WTC11 (cell line): ENCODE data around the gene MMP24. TPM values are rescaled to one million over a fixed set of nuclear protein-coding genes. Genes with fewer than 3 reads are reported as not detected.

ENCODE experiments used
- ATAC-seq: fragments of 200-7000 bp; cut with Tn5 transposase; 2 replicates; pipeline ENCODE4 v1.10.0; 2021; ENCODE audit warnings: mild to moderate bottlenecking, moderate library complexity
- CTCF ChIA-PET: fragments of 300-600 bp; sonication (Branson Sonifier 250); formaldehyde crosslinking; loops from one replicate; lab custom pipeline; 2021; ENCODE audit warnings: antibody characterized with exemption; lab: Charles Lee
- POLR2A ChIA-PET: fragments of 350-600 bp; sonication (Branson Sonifier 250); formaldehyde crosslinking; loops from one replicate; lab custom pipeline; 2021; ENCODE audit warnings: antibody characterized with exemption; lab: Charles Lee
- DNase-seq: peaks from one replicate; pipeline ENCODE4 v3.0.0; 2021; ENCODE audit warnings: low spot score
- H3K27ac Mint-ChIP-seq: 2 replicates; pipeline ENCODE4 v1.8.0; 2021; ENCODE audit warnings: mixed read lengths
- H3K27me3 Mint-ChIP-seq: 2 replicates; pipeline ENCODE4 v1.8.0; 2021; ENCODE audit warnings: low read depth, mild to moderate bottlenecking, moderate library complexity, mixed read lengths
- H3K36me3 Mint-ChIP-seq: 2 replicates; pipeline ENCODE4 v1.8.0; 2021; ENCODE audit warnings: mixed read lengths
- H3K4me1 Mint-ChIP-seq: 2 replicates; pipeline ENCODE4 v1.8.0; 2022; ENCODE audit warnings: mixed read lengths
- H3K4me3 Mint-ChIP-seq: 2 replicates; pipeline ENCODE4 v1.8.0; 2021; ENCODE audit warnings: mild to moderate bottlenecking, moderate library complexity, mixed read lengths
- H3K9me3 Mint-ChIP-seq: 2 replicates; pipeline ENCODE4 v1.8.0; 2021; ENCODE audit warnings: mixed read lengths
- CREM ChIP-seq: sonication (generic); formaldehyde crosslinking; IDR thresholded peaks from 2 replicates; pipeline ENCODE4 v1.8.1; 2022; ENCODE audit warnings: mild to moderate bottlenecking, missing genetic modification reagents, moderate library complexity
- ETV6 ChIP-seq: sonication (generic); formaldehyde crosslinking; IDR thresholded peaks from 2 replicates; pipeline ENCODE4 v1.8.1; 2022; ENCODE audit warnings: mild to moderate bottlenecking, missing genetic modification reagents
- GABPB1 ChIP-seq: sonication (generic); formaldehyde crosslinking; IDR thresholded peaks from 2 replicates; pipeline ENCODE4 v1.8.1; 2023; ENCODE audit warnings: mild to moderate bottlenecking, missing genetic modification reagents
- IRF2 ChIP-seq: sonication (generic); formaldehyde crosslinking; IDR thresholded peaks from 2 replicates; pipeline ENCODE4 v1.8.0; 2022; ENCODE audit warnings: low read depth, missing genetic modification reagents, borderline replicate concordance
- NR2C2 ChIP-seq: sonication (generic); formaldehyde crosslinking; IDR thresholded peaks from 2 replicates; pipeline ENCODE4 v1.8.0; 2022; ENCODE audit warnings: mild to moderate bottlenecking, missing genetic modification reagents
- RELA ChIP-seq: sonication (generic); formaldehyde crosslinking; IDR thresholded peaks from 2 replicates; pipeline ENCODE4 v1.8.1; 2022; ENCODE audit warnings: missing genetic modification reagents, mild to moderate bottlenecking, borderline replicate concordance
- RORB ChIP-seq: fragments of 250-450 bp; sonication (Bioruptor Pico); IDR thresholded peaks from 2 replicates; pipeline ENCODE4 v1.9.0; 2021; ENCODE audit warnings: mild to moderate bottlenecking
- SOX15 ChIP-seq: fragments of 250-450 bp; sonication (Bioruptor Pico); IDR thresholded peaks from 2 replicates; pipeline ENCODE4 v1.9.0; 2021; ENCODE audit warnings: mild to moderate bottlenecking
- ZNF416 ChIP-seq: fragments of 250-450 bp; sonication (Bioruptor Pico); IDR thresholded peaks from 2 replicates; pipeline ENCODE4 v1.9.0; 2021; ENCODE audit warnings: mild to moderate bottlenecking, inconsistent platforms
- total RNA-seq: library from RNA; stranded (reverse); gene quantifications from 3 replicates; pipeline ENCODE4 v1.2.3, GENCODE V29; 2021
- TF ChIP-seq, protein P1 (sequence below): fragments of 250-450 bp; sonication (Bioruptor Pico); IDR thresholded peaks from 2 replicates; pipeline ENCODE4 v1.9.0; 2021; ENCODE audit warnings: mild to moderate bottlenecking
- TF ChIP-seq, protein P2 (sequence below): sonication (generic); formaldehyde crosslinking; IDR thresholded peaks from 2 replicates; pipeline ENCODE4 v1.8.0; 2022; ENCODE audit warnings: mild to moderate bottlenecking, missing genetic modification reagents
- TF ChIP-seq, protein P3 (sequence below): sonication (generic); formaldehyde crosslinking; IDR thresholded peaks from 2 replicates; pipeline ENCODE4 v1.8.1; 2023; ENCODE audit warnings: mild to moderate bottlenecking, missing genetic modification reagents, moderate library complexity
- TF ChIP-seq, protein P4 (sequence below): sonication (generic); formaldehyde crosslinking; IDR thresholded peaks from 2 replicates; pipeline ENCODE4 v1.8.0; 2023; ENCODE audit warnings: mild to moderate bottlenecking, missing genetic modification reagents
- TF ChIP-seq, protein P5 (sequence below): fragments of 250-450 bp; sonication (Bioruptor Pico); IDR thresholded peaks from 2 replicates; pipeline ENCODE4 v1.9.0; 2021; ENCODE audit warnings: moderate library complexity, mild to moderate bottlenecking, inconsistent platforms, borderline replicate concordance
- TF ChIP-seq, protein P6 (sequence below): sonication (generic); formaldehyde crosslinking; IDR thresholded peaks from 2 replicates; pipeline ENCODE4 v1.8.0; 2022; ENCODE audit warnings: mild to moderate bottlenecking, missing genetic modification reagents
- TF ChIP-seq, protein P7 (sequence below): sonication (generic); formaldehyde crosslinking; IDR thresholded peaks from 2 replicates; pipeline ENCODE4 v1.8.0; 2023; ENCODE audit warnings: missing genetic modification reagents

Gene MMP24
- total RNA-seq, 1 experiment from 2014 or later: 16.8 TPM

DNA sequence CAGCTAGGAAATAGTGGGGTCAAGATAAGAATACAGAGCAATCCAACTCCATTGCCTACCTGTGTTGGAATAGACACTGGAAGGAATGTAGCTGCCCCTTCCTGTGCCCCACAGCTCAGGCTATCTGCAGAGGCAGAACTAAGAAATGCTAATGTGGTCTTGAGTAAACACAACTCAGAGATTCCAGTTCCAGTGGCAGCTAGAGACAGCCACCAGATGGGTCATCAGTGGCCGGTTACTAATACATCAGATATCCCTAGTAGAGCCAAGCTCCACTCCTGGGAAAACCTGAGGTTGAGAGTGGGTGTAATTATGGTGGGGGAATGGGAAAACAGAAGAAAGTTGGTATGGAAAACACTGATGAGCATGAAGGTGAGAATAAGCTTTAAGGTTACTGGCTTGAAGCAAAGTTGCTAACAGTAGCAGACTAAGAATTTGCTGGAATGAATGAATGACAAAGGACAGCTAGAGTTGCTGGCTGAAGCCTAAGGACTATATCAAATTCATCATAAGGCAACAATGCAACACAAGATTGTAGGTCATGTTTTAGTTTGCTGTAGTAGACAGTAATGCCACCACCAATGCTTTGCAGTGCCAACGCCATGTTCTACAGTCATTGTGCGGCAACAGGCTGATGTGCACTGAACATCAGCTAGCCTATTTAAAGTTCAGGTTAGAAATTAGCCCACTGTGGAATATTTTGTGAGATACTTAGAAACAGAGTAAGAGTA is 94.1 kb downstream of the MMP24 start:
- TF ChIP-seq GABPB1: 0 out of 2 replicates have a peak, but pooled peaks have one; percentile 40
- TF ChIP-seq, protein P1, sequence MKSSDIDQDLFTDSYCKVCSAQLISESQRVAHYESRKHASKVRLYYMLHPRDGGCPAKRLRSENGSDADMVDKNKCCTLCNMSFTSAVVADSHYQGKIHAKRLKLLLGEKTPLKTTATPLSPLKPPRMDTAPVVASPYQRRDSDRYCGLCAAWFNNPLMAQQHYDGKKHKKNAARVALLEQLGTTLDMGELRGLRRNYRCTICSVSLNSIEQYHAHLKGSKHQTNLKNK (CRISPR knock-in tag): no peak
- H3K4me1 Mint-ChIP-seq: peaks cover 11% of the 10 kb centered on the region
- H3K4me3 Mint-ChIP-seq: no peak overlapping the region
- ChIA-PET POLR2A (no interaction called here), CTCF (interaction anchor here (0.9 to 3.5 kb wide), 8 partner anchors 9 to 224 kb away, joined by 3 to 38 read pairs (median 4); partner anchors contain the start of gene CEP250)
- DNase-seq (no peak), ATAC-seq (peak; percentile 39)
- no peaks in the 10 kb centered on the region for H3K36me3 Mint-ChIP-seq
- H3K27me3 Mint-ChIP-seq: no peaks in the 10 kb centered on the region
- H3K27ac Mint-ChIP-seq: peak overlapping the region; percentile 61; the same call in 1 of the 2 replicates
- no peaks in the 10 kb centered on the region for H3K9me3 Mint-ChIP-seq

DNA sequence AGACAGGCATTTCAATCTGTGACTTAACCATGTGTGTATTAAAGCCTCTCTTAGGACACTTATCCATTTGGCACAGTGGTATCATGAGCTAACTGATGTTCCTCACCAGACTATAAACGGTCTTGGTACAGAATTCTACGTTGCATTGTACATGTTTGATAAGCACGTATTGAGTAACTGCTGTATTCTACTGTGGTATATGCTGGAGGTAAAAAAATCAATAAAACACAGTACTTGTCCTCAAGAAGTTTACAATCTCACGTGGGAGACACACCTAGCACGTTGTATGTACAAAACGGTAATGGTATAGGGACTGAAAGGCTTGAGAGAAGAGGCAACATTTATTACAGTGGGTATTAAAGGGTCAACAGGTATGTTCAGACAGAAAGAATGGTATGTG is 98.9 kb downstream of the MMP24 start:
- POLR2A ChIA-PET: interaction anchor here (0.6 kb wide), 2 partner anchors 160 to 322 kb away, joined by 3 to 5 read pairs; no protein-coding TSS in a partner anchor
- ATAC-seq (no peak), DNase-seq (no peak)
- no peaks in the 10 kb centered on the region for H3K27me3 Mint-ChIP-seq
- H3K9me3 Mint-ChIP-seq: no peaks in the 10 kb centered on the region
- H3K4me1 Mint-ChIP-seq: peaks cover 17% of the 10 kb centered on the region
- no peaks in the 10 kb centered on the region for H3K36me3 Mint-ChIP-seq
- CTCF ChIA-PET: interaction anchor here (0.7 to 1.4 kb wide), 3 partner anchors 18 to 666 kb away, joined by 3 read pairs; no protein-coding TSS in a partner anchor
- H3K27ac Mint-ChIP-seq: peak overlapping the region; percentile 33; the same call in 1 of the 2 replicates
- TF ChIP-seq RELA (no peak), ETV6 (no peak), ZNF416 (CRISPR knock-in tag) (no peak), IRF2 (CRISPR knock-in tag) (no peak), SOX15 (CRISPR knock-in tag) (no peak), NR2C2 (no peak), RORB (CRISPR knock-in tag) (no peak), CREM (CRISPR knock-in tag) (no peak)
- TF ChIP-seq, protein P2, sequence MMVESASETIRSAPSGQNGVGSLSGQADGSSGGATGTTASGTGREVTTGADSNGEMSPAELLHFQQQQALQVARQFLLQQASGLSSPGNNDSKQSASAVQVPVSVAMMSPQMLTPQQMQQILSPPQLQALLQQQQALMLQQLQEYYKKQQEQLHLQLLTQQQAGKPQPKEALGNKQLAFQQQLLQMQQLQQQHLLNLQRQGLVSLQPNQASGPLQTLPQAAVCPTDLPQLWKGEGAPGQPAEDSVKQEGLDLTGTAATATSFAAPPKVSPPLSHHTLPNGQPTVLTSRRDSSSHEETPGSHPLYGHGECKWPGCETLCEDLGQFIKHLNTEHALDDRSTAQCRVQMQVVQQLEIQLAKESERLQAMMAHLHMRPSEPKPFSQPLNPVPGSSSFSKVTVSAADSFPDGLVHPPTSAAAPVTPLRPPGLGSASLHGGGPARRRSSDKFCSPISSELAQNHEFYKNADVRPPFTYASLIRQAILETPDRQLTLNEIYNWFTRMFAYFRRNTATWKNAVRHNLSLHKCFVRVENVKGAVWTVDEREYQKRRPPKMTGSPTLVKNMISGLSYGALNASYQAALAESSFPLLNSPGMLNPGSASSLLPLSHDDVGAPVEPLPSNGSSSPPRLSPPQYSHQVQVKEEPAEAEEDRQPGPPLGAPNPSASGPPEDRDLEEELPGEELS (CRISPR knock-in tag): no peak
- TF ChIP-seq, protein P3, sequence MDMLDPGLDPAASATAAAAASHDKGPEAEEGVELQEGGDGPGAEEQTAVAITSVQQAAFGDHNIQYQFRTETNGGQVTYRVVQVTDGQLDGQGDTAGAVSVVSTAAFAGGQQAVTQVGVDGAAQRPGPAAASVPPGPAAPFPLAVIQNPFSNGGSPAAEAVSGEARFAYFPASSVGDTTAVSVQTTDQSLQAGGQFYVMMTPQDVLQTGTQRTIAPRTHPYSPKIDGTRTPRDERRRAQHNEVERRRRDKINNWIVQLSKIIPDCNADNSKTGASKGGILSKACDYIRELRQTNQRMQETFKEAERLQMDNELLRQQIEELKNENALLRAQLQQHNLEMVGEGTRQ: no peak
- TF ChIP-seq, protein P4, sequence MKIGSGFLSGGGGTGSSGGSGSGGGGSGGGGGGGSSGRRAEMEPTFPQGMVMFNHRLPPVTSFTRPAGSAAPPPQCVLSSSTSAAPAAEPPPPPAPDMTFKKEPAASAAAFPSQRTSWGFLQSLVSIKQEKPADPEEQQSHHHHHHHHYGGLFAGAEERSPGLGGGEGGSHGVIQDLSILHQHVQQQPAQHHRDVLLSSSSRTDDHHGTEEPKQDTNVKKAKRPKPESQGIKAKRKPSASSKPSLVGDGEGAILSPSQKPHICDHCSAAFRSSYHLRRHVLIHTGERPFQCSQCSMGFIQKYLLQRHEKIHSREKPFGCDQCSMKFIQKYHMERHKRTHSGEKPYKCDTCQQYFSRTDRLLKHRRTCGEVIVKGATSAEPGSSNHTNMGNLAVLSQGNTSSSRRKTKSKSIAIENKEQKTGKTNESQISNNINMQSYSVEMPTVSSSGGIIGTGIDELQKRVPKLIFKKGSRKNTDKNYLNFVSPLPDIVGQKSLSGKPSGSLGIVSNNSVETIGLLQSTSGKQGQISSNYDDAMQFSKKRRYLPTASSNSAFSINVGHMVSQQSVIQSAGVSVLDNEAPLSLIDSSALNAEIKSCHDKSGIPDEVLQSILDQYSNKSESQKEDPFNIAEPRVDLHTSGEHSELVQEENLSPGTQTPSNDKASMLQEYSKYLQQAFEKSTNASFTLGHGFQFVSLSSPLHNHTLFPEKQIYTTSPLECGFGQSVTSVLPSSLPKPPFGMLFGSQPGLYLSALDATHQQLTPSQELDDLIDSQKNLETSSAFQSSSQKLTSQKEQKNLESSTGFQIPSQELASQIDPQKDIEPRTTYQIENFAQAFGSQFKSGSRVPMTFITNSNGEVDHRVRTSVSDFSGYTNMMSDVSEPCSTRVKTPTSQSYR (CRISPR knock-in tag): no peak
- TF ChIP-seq, protein P5, sequence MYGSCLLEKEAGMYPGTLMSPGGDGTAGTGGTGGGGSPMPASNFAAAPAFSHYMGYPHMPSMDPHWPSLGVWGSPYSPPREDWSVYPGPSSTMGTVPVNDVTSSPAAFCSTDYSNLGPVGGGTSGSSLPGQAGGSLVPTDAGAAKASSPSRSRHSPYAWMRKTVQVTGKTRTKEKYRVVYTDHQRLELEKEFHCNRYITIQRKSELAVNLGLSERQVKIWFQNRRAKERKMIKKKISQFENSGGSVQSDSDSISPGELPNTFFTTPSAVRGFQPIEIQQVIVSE (CRISPR knock-in tag): no peak
- TF ChIP-seq, protein P6, sequence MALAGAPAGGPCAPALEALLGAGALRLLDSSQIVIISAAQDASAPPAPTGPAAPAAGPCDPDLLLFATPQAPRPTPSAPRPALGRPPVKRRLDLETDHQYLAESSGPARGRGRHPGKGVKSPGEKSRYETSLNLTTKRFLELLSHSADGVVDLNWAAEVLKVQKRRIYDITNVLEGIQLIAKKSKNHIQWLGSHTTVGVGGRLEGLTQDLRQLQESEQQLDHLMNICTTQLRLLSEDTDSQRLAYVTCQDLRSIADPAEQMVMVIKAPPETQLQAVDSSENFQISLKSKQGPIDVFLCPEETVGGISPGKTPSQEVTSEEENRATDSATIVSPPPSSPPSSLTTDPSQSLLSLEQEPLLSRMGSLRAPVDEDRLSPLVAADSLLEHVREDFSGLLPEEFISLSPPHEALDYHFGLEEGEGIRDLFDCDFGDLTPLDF (CRISPR knock-in tag): no peak
- TF ChIP-seq, protein P7, sequence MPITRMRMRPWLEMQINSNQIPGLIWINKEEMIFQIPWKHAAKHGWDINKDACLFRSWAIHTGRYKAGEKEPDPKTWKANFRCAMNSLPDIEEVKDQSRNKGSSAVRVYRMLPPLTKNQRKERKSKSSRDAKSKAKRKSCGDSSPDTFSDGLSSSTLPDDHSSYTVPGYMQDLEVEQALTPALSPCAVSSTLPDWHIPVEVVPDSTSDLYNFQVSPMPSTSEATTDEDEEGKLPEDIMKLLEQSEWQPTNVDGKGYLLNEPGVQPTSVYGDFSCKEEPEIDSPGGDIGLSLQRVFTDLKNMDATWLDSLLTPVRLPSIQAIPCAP (CRISPR knock-in tag): no peak
- H3K4me3 Mint-ChIP-seq: no peak overlapping the region
